NK-92 (cell line): Measurements from ENCODE around the gene ZNF521.

Source experiments
- DNase-seq: peaks from one replicate; lab custom pipeline; 2025; ENCODE audit not compliant: unreplicated experiment; lab: John Stamatoyannopoulos, UW

Gene ZNF521

GRCh38 chr18:25171334-25171733, 180.6 kb downstream of the ZNF521 start:
- no peak for DNase-seq

- no peak for DNase-seq
Observed at GRCh38 chr18:25170402-25170801, 181.6 kb downstream of the ZNF521 start.

- DNase-seq = no peak
Observed at GRCh38 chr18:25169701-25170100, 182.3 kb downstream of the ZNF521 start.

GRCh38 chr18:25167612-25168410, 184.2 kb downstream of the ZNF521 start:
- DNase-seq = no peak

- no peak for DNase-seq
Observed at GRCh38 chr18:25166113-25166512, 185.9 kb downstream of the ZNF521 start.

GRCh38 chr18:25164848-25165811, 186.8 kb downstream of the ZNF521 start:
- no peak for DNase-seq

GRCh38 chr18:25164211-25164847, 187.6 kb downstream of the ZNF521 start:
- DNase-seq = no peak

- no peak for DNase-seq
Observed at GRCh38 chr18:25153426-25153825, 198.5 kb downstream of the ZNF521 start.

- no peak for DNase-seq
Observed at GRCh38 chr18:25147877-25148488, 204.0 kb downstream of the ZNF521 start.

GRCh38 chr18:25146512-25146910, 205.5 kb downstream of the ZNF521 start:
- DNase-seq = no peak

- DNase-seq = no peak
Observed at GRCh38 chr18:25145731-25146511, 206.0 kb downstream of the ZNF521 start.

GRCh38 chr18:25144820-25145219, 207.1 kb downstream of the ZNF521 start:
- DNase-seq = no peak

- DNase-seq = no peak
Observed at GRCh38 chr18:25141886-25142285, 210.1 kb downstream of the ZNF521 start.

GRCh38 chr18:25141399-25141798, 210.6 kb downstream of the ZNF521 start:
- DNase-seq = no peak

- no peak for DNase-seq
Observed at GRCh38 chr18:25140962-25141308, 211.0 kb downstream of the ZNF521 start.

- DNase-seq = no peak
Observed at GRCh38 chr18:25140124-25140961, 211.6 kb downstream of the ZNF521 start.

- DNase-seq = no peak
Observed at GRCh38 chr18:25137197-25137472, 214.8 kb downstream of the ZNF521 start.

- no peak for DNase-seq
Observed at GRCh38 chr18:25136416-25137196, 215.4 kb downstream of the ZNF521 start.

- no peak for DNase-seq
Observed at GRCh38 chr18:25134861-25135260, 217.1 kb downstream of the ZNF521 start.
